ENCODE data around the gene SORCS1. TPM values are rescaled to one million over a fixed set of nuclear protein-coding genes. Genes with fewer than 3 reads are reported as not detected.

Gene SORCS1
- polyA plus RNA-seq, 3 donors = 0.09 TPM; not detected in 2

DNA sequence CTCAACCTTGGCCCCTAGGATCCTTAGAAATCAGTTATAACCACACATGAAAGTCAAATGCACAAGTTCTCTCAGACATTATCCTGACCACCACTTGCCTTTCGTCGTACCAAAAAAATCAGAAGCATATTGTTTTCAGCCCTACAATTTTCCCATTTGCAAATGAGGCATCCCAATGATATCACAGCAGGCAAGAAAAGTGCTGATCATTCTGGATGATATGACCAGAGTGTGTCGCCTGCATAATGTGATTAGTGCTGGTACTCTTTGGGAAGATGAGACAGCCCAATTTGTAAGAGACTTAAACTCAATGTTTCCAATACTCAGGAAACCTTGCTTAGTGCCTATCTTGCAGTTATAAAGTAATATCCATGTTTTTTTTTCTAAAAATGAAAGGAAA is 168.0 kb downstream of the SORCS1 start:
- H3K36me3 Mint-ChIP-seq = peaks cover 0 to 3% of the 10 kb centered on the region in 2 donors
- H3K27me3 ChIP-seq (ENCODE audit: control insufficient read depth in 2 of 2, insufficient read depth in 2 of 2, low read length in 2 of 2) = no peaks in the 10 kb centered on the region
- H3K4me3 Mint-ChIP-seq = no peak overlapping the region
- no CpG with 5 or more reads among the region's 3 CpGs for WGBS (ENCODE audit: insufficient coverage)
- TF ChIP-seq CTCF (IDR thresholded peaks at IDR 0.05) = no peak
- no peaks in the 10 kb centered on the region for H3K9me3 ChIP-seq (replicated peaks in 1 of 2; ENCODE audit: control insufficient read depth in 1 of 2, insufficient read depth in 1 of 2, low read length in 2 of 2)
- no peak overlapping the region for H3K4me2 ChIP-seq (replicated peaks; ENCODE audit: extremely low read depth, low read length, poor library complexity, severe bottlenecking)
- no peak overlapping the region for H3K4me3 ChIP-seq (replicated peaks in 1 of 3; ENCODE audit: low read depth in 2 of 3, low read length in 3 of 3)
- intact Hi-C loops (cut with micrococcal nuclease) = no loop called here
- H3K27ac Mint-ChIP-seq = no peak overlapping the region
- no peak overlapping the region for H3K9ac ChIP-seq (ENCODE audit: insufficient read depth, low read length, poor library complexity, severe bottlenecking)
- H3K27ac ChIP-seq (ENCODE audit: low read depth in 1 of 2, low read length in 2 of 2) = no peak overlapping the region
- H3K4me1 ChIP-seq (ENCODE audit: control insufficient read depth in 1 of 2, insufficient read depth in 2 of 2, low read length in 2 of 2) = peaks cover 15 to 29% of the 10 kb centered on the region in 2 donors
- H3K4me1 Mint-ChIP-seq = peaks cover 36% of the 10 kb centered on the region
- no peaks in the 10 kb centered on the region for H4K20me1 ChIP-seq (ENCODE audit: insufficient read depth, low read length)
- peaks cover 0 to 8% (median 1%) of the 10 kb centered on the region in 3 donors for H3K27me3 Mint-ChIP-seq (ENCODE audit: low read depth in 3 of 3)
- H3K9me3 Mint-ChIP-seq = peaks cover 0 to 3% (median 0%) of the 10 kb centered on the region in 7 donors
- peak overlapping the region; percentile 26 for H2AFZ ChIP-seq (ENCODE audit: insufficient read depth, low read depth, low read length, poor library complexity, severe bottlenecking)
- DNase-seq = no peak
- H3K36me3 ChIP-seq (replicated peaks in 1 of 2; ENCODE audit: control insufficient read depth in 1 of 2, insufficient read depth in 2 of 2, low read length in 2 of 2) = no peaks in the 10 kb centered on the region
- no peaks in the 10 kb centered on the region for H3K79me2 ChIP-seq (ENCODE audit: insufficient read depth, low read length)

- Histone ChIP-seq H3K4me1 (ENCODE audit: control insufficient read depth in 1 of 2, insufficient read depth in 2 of 2, low read length in 2 of 2) (peaks cover 3 to 18% of the 10 kb centered on the region in 2 donors), H3K4me2 (replicated peaks; ENCODE audit: extremely low read depth, low read length, poor library complexity, severe bottlenecking) (peak overlapping the region; percentile 44), H4K20me1 (ENCODE audit: insufficient read depth, low read length) (no peaks in the 10 kb centered on the region), H3K9ac (ENCODE audit: insufficient read depth, low read length, poor library complexity, severe bottlenecking) (no peak overlapping the region), H3K9me3 (replicated peaks in 1 of 2; ENCODE audit: control insufficient read depth in 1 of 2, insufficient read depth in 1 of 2, low read length in 2 of 2) (no peaks in the 10 kb centered on the region), H2AFZ (ENCODE audit: insufficient read depth, low read depth, low read length, poor library complexity, severe bottlenecking) (no peak overlapping the region), H3K27me3 (ENCODE audit: control insufficient read depth in 2 of 2, insufficient read depth in 2 of 2, low read length in 2 of 2) (no peaks in the 10 kb centered on the region), H3K4me3 (replicated peaks in 1 of 3; ENCODE audit: low read depth in 2 of 3, low read length in 3 of 3) (peak overlapping the region in 1 of 3 experiments; percentile 35), H3K27ac (ENCODE audit: low read depth in 1 of 2, low read length in 2 of 2) (no peak overlapping the region), H3K79me2 (ENCODE audit: insufficient read depth, low read length) (no peaks in the 10 kb centered on the region), H3K36me3 (replicated peaks in 1 of 2; ENCODE audit: control insufficient read depth in 1 of 2, insufficient read depth in 2 of 2, low read length in 2 of 2) (no peaks in the 10 kb centered on the region)
- peak overlapping the region in 2 of 7 donors; percentile 46 to 57 for H3K27ac Mint-ChIP-seq
- intact Hi-C loops (cut with micrococcal nuclease) = no loop called here
- WGBS (ENCODE audit: insufficient coverage) = no CpG with 5 or more reads among the region's 4 CpGs
- DNase-seq = peak; percentile 55 to 71 (median 67)
- TF ChIP-seq CTCF (IDR thresholded peaks at IDR 0.05) = no peak
- peaks cover 0 to 1% (median 0%) of the 10 kb centered on the region in 7 donors for H3K9me3 Mint-ChIP-seq
- peaks cover 18% of the 10 kb centered on the region for H3K4me1 Mint-ChIP-seq
- H3K4me3 Mint-ChIP-seq = peak overlapping the region in 1 of 2 donors; percentile 53
- H3K36me3 Mint-ChIP-seq = no peaks in the 10 kb centered on the region
- H3K27me3 Mint-ChIP-seq (ENCODE audit: low read depth in 3 of 3) = peaks cover 0 to 3% (median 0%) of the 10 kb centered on the region in 3 donors
Measured at GRCh38 chr10:106992055-106992454, 172.5 kb downstream of the SORCS1 start.

Data from CD14-positive monocyte (primary cell).